Fibroblast of the aortic adventitia (primary cell): ENCODE measurements around the gene POLR3K. TPM values are rescaled to one million over a fixed set of nuclear protein-coding genes. Genes with fewer than 3 reads are reported as not detected.
"Not testable (repeated sequence)": the region's sequence is repeated elsewhere in the genome, so short reads cannot be mapped to it uniquely, and the experiment has no call there.

Source experiments
- DNase-seq: peaks from one replicate; pipeline ENCODE4 v3.0.0-alpha.2; 2010; ENCODE audit warnings: low read depth
- H3K4me3 ChIP-seq: 2 replicates; pipeline ENCODE4 v1.5.1; 2011; ENCODE audit warnings: low read depth, mild to moderate bottlenecking, control low read depth, low read length, moderate library complexity
- total RNA-seq: library from RNA; depleted of rRNA; stranded (reverse); fragments of >200 nt; gene quantifications from 2 replicates; pipeline ENCODE4 v1.2.3, GENCODE V29; 2012; ENCODE audit warnings: low replicate concordance
- TF ChIP-seq, protein P1 (sequence below): IDR thresholded peaks from 2 replicates; pipeline ENCODE4 v1.5.1; 2011; ENCODE audit warnings: mild to moderate bottlenecking, low read length, control low read depth, inconsistent platforms; ENCODE audit not compliant: insufficient read depth

The POLR3K gene
- total RNA-seq, 1 donor = 5.1 TPM

- TF ChIP-seq, protein P1, sequence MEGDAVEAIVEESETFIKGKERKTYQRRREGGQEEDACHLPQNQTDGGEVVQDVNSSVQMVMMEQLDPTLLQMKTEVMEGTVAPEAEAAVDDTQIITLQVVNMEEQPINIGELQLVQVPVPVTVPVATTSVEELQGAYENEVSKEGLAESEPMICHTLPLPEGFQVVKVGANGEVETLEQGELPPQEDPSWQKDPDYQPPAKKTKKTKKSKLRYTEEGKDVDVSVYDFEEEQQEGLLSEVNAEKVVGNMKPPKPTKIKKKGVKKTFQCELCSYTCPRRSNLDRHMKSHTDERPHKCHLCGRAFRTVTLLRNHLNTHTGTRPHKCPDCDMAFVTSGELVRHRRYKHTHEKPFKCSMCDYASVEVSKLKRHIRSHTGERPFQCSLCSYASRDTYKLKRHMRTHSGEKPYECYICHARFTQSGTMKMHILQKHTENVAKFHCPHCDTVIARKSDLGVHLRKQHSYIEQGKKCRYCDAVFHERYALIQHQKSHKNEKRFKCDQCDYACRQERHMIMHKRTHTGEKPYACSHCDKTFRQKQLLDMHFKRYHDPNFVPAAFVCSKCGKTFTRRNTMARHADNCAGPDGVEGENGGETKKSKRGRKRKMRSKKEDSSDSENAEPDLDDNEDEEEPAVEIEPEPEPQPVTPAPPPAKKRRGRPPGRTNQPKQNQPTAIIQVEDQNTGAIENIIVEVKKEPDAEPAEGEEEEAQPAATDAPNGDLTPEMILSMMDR = no peak
- no peak for DNase-seq
- no peak overlapping the region for H3K4me3 ChIP-seq
Measured at GRCh38 chr16:50769-51591, 2.4 kb downstream of the POLR3K start.

DNA sequence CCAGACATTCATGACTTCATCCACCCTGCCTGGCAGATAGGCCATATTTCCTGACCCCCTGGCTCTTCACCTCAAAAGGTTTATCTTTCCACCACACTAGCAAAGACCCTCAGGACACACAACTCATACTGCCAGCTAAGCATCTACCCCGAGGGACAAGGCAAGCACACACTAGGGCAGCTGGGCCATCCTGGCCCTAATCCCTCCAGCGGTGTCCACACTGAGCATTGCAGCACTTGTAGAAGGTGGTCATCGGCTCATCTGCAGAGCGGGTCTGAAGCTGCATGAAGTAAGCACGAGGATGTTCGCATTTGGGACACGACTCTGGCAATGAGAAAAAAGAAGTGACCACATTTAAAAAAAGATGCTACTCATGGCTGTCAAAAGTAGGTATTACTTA lies 6.2 kb downstream of the POLR3K start:
- DNase-seq = no peak
- no peak overlapping the region for H3K4me3 ChIP-seq
- TF ChIP-seq, protein P1 = no peak

- DNase-seq, H3K4me3 ChIP-seq: not testable (repeated sequence)
Measured at GRCh38 chr16:46510-46909, 6.9 kb downstream of the POLR3K start.

- TF ChIP-seq, protein P1 = no peak
- H3K4me3 ChIP-seq = no peak overlapping the region
- no peak for DNase-seq
Measured at GRCh38 chr16:45454-45853, 8.0 kb downstream of the POLR3K start.

GRCh38 chr16:44655-45054 lies 8.8 kb downstream of the POLR3K start:
- TF ChIP-seq, protein P1 = no peak
- no peak overlapping the region for H3K4me3 ChIP-seq
- DNase-seq = no peak

DNA sequence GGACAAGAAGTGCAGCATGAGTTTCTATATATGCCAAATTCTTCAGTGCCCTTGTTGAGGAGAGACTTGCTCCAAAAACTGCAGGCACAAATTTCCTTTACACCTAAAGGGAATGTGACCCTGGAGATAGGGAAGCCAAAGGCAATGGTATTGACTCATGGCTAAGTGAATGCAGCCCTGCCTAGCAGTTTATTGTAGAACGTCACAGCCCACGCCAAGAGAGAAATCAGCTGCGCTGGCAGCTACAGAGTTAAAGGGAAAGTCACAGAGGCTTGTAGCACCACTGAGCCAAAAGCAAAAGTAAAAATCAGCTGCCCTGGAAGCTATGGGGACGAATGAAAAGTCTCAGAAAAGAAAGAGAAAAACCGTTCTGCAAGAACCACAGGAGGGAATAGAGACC lies 10.1 kb downstream of the POLR3K start:
- no peak for DNase-seq
- TF ChIP-seq, protein P1 = no peak
- H3K4me3 ChIP-seq = no peak overlapping the region

DNA sequence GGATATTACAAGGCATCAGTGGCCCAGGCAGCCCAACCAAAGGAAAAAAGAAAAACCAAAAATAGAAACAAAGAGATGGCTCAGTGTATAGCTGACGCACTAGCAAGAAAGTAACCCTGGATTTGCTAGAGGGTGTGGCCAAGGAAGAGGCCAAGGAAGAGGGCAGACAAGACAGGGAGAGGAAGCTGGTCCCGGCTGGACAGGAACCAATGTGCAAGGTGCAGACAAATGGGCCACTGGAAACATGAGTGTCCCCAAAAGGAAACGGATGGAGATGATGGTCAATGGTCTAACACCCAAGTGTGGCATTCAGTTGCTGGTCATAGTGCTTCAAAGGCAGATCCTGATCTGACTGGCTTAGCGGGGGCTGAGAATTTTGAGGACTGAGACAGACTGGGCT lies 10.7 kb downstream of the POLR3K start:
- TF ChIP-seq, protein P1 = no peak
- H3K4me3 ChIP-seq = no peak overlapping the region
- no peak for DNase-seq
